Measurements from ENCODE around the gene ARHGEF17.

Gene ARHGEF17

DNA sequence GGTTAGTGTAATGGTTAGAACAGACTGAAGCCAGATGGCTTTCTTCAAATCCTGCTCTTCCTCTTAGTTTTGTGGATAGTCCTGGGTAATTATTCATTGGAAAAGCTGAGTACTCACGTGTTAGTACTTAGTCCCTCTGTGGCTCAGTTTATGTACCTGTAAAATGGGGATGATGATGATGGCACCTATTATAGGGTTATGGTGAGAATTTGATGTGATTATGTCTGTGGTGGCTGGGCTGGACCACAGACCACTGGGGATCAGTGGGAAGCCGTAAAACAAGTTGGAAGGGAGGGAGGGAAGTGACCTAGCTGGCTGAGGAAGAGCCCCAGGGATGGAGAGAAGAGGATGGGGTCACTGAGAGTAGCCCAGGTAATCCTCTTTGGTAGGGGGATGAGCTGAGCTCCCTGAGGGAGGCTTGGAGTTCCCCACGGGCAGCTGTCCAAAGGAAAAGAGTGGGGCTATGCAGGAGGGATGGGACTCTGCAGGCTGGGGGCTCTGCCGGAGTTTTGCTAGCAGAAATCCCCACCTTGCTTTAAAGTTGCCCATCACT is 19.8 kb downstream of the ARHGEF17 start:
- no peak for DNase-seq (ENCODE audit: low read depth in 1 of 2, low spot score in 1 of 2)

- no peak for DNase-seq (ENCODE audit: low read depth in 1 of 2, low spot score in 1 of 2)
Observed at GRCh38 chr11:73330569-73331093, 22.6 kb downstream of the ARHGEF17 start.

GRCh38 chr11:73331138-73331916 is 23.3 kb downstream of the ARHGEF17 start:
- DNase-seq (ENCODE audit: low read depth in 1 of 2, low spot score in 1 of 2) = no peak

DNA sequence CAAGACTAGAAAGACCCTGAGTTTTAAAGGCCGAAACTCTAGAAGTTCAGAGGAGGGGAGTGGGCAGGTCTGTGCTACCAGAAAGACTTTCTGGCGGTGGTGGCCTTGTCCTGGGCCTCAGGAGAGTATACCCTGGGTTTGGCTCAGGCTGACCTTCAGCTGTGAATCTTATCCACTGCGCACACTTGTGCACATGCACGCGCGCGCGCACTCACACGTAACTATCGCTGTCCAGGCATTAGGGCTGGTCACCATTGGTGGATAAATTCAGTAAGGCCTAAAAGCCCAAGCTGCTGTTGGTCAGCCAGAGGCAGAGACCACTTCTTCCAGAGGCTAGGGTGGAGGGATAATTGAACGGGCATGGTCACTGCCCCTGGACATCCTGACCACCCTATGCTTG is 25.1 kb downstream of the ARHGEF17 start:
- DNase-seq (ENCODE audit: low read depth in 1 of 2, low spot score in 1 of 2) = no peak

DNA sequence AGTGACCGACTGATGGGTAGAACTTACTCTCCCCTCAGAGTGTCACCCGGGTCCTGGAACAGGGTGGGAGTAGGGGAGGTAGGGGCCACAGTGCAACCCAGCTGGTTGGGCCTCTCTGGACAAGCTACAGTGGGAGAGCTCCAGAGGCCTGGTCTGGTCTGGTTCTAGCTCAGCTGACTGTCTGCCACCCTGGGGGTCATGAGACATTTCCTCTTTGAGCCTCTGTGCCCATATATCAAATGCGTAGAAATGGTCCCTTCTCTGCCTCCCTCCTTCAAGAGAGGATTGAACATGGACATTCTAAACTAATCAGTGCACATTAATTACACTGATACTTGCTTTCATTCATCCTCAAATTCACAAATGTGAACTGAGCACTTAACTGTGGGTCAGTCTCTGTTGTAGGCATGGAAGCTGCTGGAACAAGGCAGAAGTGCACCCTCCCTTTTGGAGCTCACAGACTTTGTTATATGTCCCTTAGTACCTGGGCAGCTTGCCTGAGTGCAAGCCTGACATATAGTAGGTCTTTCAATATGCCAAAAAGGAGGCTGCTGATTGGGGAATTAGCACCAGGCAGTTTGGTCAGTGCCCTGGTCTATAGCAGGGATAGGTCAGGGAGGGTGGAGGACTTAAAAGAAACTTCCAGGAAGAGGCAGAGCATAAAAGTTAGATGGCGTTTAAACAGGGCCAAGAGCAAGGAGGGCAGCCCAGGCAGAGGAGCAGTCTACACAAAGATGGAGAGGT is 25.7 kb downstream of the ARHGEF17 start:
- no peak for DNase-seq (ENCODE audit: low read depth in 1 of 2, low spot score in 1 of 2)

- no peak for DNase-seq (ENCODE audit: low read depth in 1 of 2, low spot score in 1 of 2)
Observed at GRCh38 chr11:73334384-73335203, 26.5 kb downstream of the ARHGEF17 start.

DNA sequence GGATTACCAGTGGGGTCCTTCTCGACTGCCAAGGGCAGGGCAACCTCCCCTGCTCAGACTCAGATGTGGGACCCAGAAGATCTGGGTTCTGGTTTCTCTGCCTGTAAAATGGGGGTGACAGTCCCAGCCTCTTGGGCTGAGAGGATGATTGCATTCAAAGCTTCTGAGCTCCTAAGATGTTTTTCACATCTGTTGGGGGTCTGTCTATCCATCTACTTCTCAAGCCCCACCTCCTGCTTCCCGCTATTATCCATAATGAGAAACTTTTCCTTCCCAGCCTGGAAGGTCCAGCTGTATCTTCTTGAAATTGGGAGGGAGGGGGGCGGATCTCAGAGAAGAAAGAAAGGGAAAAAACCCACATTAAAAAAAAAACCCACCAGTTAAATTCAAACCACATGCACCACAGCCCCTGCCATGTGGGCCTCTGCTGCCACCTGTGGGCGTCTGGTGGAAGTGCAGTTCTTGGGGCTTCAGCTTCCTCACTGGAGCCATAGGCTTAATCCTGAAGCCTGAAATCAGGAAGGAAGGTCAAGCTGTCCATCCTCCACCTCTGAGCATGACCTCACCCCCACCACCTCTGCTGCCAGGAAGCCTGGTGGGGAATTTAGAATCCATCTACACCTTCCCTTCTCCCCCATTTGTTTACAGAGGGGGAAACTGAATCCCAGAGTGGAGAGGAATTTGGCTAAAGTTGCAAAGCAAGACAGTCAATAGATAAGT is 27.3 kb downstream of the ARHGEF17 start:
- peak; percentile 68 to 73 for DNase-seq (ENCODE audit: low read depth in 1 of 2, low spot score in 1 of 2)

DNA sequence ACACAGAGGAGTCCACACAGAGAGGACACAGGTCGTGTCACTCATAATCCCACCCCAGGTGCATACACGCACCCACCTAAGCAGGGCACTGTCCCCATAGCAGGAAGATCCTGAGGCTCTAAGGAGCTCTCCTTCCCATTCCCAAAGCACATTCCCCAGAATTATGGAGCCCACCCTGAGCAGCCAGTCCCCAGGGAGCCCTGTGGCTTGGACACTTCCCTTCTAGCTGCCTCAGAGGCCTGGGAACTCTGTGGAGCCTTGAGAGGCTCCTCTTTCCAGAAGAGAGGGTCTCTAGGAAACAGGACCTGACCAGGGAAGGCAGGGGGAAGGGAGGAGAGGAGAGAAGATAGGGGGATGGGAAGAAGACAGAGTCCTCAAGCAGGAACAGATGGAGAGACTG is 29.8 kb downstream of the ARHGEF17 start:
- DNase-seq (ENCODE audit: low read depth in 1 of 2, low spot score in 1 of 2) = no peak

GRCh38 chr11:73338279-73338678 is 30.2 kb downstream of the ARHGEF17 start:
- no peak for DNase-seq (ENCODE audit: low read depth in 1 of 2, low spot score in 1 of 2)

- DNase-seq (ENCODE audit: low read depth in 1 of 2, low spot score in 1 of 2) = no peak
Observed at GRCh38 chr11:73340164-73340563, 32.1 kb downstream of the ARHGEF17 start.

- no peak for DNase-seq (ENCODE audit: low read depth in 1 of 2, low spot score in 1 of 2)
Observed at GRCh38 chr11:73342633-73343032, 34.6 kb downstream of the ARHGEF17 start.

DNA sequence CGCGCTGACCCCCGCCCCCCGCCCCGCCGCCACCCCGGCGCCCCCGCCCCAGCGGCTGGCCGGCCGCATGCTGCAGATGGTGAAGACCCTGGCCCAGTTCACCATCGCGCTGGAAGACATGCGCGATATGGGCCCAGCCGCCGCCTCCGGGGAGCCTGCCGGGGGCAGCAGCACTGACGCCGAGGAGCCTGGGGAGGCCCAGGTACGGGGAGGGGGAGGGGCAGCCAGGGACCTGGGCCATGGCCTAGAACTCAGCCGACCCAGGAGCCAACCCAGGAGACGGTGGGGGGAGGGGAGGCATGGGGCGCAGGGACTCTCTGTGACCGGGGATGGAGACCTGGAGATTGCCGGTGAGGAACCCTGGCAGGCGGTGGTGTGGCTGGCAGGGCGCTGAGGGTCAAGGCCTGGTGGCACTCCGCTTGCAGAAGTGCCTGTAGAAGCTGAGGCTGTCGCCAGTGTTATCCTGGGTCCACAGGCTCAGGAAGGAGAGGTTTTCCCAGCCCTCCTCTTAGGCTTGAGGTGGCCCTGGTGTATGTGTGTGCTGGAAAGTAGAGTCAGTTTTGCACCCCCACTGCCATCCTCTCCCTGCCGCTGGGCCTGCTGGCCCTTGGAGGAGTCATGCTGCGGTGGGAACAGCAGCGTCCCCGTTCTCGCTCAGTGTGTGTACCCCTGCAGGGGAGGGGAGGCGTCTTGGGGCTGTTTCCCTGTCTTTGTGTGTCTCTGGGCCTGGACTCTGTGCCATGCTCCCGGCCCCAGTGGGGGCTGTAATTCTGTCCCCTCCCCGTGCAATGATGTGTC is 35.2 kb downstream of the ARHGEF17 start:
- DNase-seq (ENCODE audit: low read depth in 1 of 2, low spot score in 1 of 2) = no peak

- no peak for DNase-seq (ENCODE audit: low read depth in 1 of 2, low spot score in 1 of 2)
Observed at GRCh38 chr11:73344191-73344607, 36.1 kb downstream of the ARHGEF17 start.

DNA sequence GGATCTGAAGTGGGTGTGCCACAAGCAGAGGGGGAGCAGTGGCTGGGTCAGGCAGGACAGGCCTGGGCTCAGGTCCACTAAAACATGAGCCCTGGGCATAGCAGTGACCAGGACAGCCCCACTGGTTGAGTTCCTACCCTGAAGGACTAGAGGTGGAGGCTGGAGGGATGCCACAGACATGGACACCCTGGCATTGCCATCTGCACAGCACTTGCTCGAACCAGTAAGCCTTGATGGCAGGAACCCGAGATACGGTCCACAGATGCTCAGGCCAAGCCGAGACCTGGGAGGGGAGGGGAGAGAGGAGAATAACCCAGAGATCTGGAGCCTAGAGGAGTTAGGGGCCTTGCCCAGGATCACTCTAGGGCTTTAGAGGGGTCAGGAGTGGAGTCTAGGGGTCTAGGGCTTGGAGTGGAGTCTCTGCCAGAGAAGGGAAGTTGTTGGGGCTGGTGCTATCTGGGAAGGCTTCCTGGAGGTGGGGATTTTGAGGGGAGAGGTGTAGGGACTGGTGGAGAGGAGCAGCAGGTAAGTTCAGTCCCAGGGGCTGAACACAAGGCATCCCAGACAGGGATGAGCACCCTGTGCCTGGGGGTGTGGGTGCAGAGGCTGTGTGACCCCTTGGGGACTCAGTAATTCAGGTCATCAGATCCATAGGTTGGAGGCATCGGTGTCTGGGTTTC is 37.5 kb downstream of the ARHGEF17 start:
- DNase-seq (ENCODE audit: low read depth in 1 of 2, low spot score in 1 of 2) = no peak

GRCh38 chr11:73346186-73346935 is 38.3 kb downstream of the ARHGEF17 start:
- DNase-seq (ENCODE audit: low read depth in 1 of 2, low spot score in 1 of 2) = no peak

GRCh38 chr11:73347067-73347466 is 39.0 kb downstream of the ARHGEF17 start:
- DNase-seq (ENCODE audit: low read depth in 1 of 2, low spot score in 1 of 2) = no peak

- DNase-seq (ENCODE audit: low read depth in 1 of 2, low spot score in 1 of 2) = no peak
Observed at GRCh38 chr11:73348838-73349237, 40.8 kb downstream of the ARHGEF17 start.

DNA sequence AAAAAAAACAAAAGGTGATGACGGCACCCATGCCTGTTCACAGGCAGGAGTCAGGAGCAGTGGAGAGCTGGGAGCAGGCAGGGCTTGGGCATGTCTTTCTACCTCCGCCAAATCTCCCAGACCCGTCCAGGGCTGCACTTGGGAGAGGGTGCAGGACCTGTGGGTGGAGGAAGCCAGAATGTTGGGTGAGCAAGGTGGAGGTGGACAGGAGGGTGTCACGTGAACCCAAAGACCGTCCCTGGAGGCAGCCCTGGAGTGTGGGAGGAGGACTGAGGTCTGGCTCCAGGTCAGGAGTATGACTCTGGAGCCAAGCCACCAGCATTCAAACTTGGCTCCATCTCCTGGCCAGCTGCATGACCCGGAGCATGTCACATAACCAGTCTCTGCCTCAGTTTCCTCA is 41.6 kb downstream of the ARHGEF17 start:
- DNase-seq (ENCODE audit: low read depth in 1 of 2, low spot score in 1 of 2) = no peak
